Measurements from ENCODE around the gene NCOA3. TPM values are rescaled to one million over a fixed set of nuclear protein-coding genes. Genes with fewer than 3 reads are reported as not detected.

The NCOA3 gene
- total RNA-seq, 1 donor from 2014 or later = 17.9 TPM

- H3K4me3 ChIP-seq (ENCODE audit: low read depth, low read length) = no peak overlapping the region
- no peak for TF ChIP-seq CTCF (conservative IDR thresholded peaks at IDR 0.05; ENCODE audit: low read depth, low read length)
- no peak for DNase-seq (ENCODE audit: low read depth)
Measured at GRCh38 chr20:47704746-47705496, 203.2 kb downstream of the NCOA3 start.

GRCh38 chr20:47705497-47705856 lies 203.8 kb downstream of the NCOA3 start:
- DNase-seq (ENCODE audit: low read depth) = no peak
- TF ChIP-seq CTCF (conservative IDR thresholded peaks at IDR 0.05; ENCODE audit: low read depth, low read length) = no peak
- H3K4me3 ChIP-seq (ENCODE audit: low read depth, low read length) = no peak overlapping the region

GRCh38 chr20:47706345-47706744 lies 204.7 kb downstream of the NCOA3 start:
- no peak for DNase-seq (ENCODE audit: low read depth)
- H3K4me3 ChIP-seq (ENCODE audit: low read depth, low read length) = no peak overlapping the region
- no peak for TF ChIP-seq CTCF (conservative IDR thresholded peaks at IDR 0.05; ENCODE audit: low read depth, low read length)

Other genes starting within 250 kb of the NCOA3 start
- gene ZMYND8, start 145.2 kb upstream of the NCOA3 start, total RNA-seq = 17.9 and 18.6 TPM in 2 replicates